Subcutaneous abdominal adipose tissue (tissue), 5 donors: ENCODE data around the gene RSRC1.
"Not testable (repeated sequence)": the region's sequence is repeated elsewhere in the genome, so short reads cannot be mapped to it uniquely, and the experiment has no call there.

ENCODE experiments used
- H3K27ac ChIP-seq: one replicate; pipeline ENCODE4 v1.7.0; 2013; ENCODE audit warnings: low read depth, mild to moderate bottlenecking, inconsistent platforms, low read length, moderate library complexity
- H3K27me3 ChIP-seq, 5 donors: one replicate each; pipeline ENCODE4 v1.7.0; 2013; ENCODE audit warnings: low read length in 5 of 5, inconsistent platforms in 1 of 5; ENCODE audit not compliant: control insufficient read depth in 5 of 5, insufficient read depth in 4 of 5
- H3K36me3 ChIP-seq, 5 donors: one replicate each; pipeline ENCODE4 v1.7.0; 2013; ENCODE audit warnings: low read length in 5 of 5; ENCODE audit not compliant: control insufficient read depth in 5 of 5, insufficient read depth in 5 of 5
- H3K4me1 ChIP-seq, 5 donors: one replicate each; pipeline ENCODE4 v1.7.0; 2013; ENCODE audit warnings: low read length in 5 of 5, mild to moderate bottlenecking in 3 of 5, moderate library complexity in 1 of 5; ENCODE audit not compliant: control insufficient read depth in 5 of 5, insufficient read depth in 5 of 5
- H3K4me3 ChIP-seq, 5 donors: one replicate each; pipeline ENCODE4 v1.7.0; 2013; ENCODE audit warnings: low read length in 5 of 5, low read depth in 1 of 5
- H3K9ac ChIP-seq, 5 donors: one replicate each; pipeline ENCODE4 v1.7.0; 2013; ENCODE audit warnings: low read length in 5 of 5, mild to moderate bottlenecking in 4 of 5, moderate library complexity in 3 of 5
- H3K9me3 ChIP-seq, 5 donors: one replicate each; pipeline ENCODE4 v1.7.0; 2013; ENCODE audit warnings: low read length in 5 of 5; ENCODE audit not compliant: control insufficient read depth in 5 of 5
- donor health status: healthy.
- donor health status: healthy.
- donor health status: healthy.
- donor health status: healthy.
- donor health status: healthy.

RSRC1 gene

DNA sequence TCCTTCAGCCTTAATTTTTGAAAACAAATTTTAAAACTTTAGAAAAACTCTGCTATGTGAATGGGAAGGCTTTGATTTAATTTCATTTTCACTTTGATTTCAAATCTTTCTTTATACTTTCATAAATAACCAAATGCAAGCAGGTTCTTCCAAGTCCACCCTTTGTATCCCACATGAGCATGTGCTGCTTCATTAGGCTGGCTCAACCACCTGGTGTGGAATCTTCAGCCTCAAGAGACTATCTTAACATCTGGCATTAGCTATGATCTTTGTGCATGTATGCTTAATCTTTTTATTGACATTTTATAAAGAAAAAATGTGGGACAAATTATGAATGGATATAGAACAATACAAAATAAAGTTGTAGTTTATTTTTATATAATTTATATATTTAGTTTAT is 379.3 kb downstream of the RSRC1 start:
- peaks cover 0 to 2% (median 0%) of the 10 kb centered on the region in 5 donors for H3K4me1 ChIP-seq
- H3K9ac ChIP-seq = no peak overlapping the region
- H3K27me3 ChIP-seq = no peaks in the 10 kb centered on the region
- H3K4me3 ChIP-seq = no peak overlapping the region
- no peaks in the 10 kb centered on the region for H3K36me3 ChIP-seq
- H3K27ac ChIP-seq = no peak overlapping the region
- H3K9me3 ChIP-seq = no peaks in the 10 kb centered on the region

- peaks cover 0 to 2% (median 0%) of the 10 kb centered on the region in 5 donors for H3K4me1 ChIP-seq
- H3K9ac ChIP-seq = no peak overlapping the region
- H3K36me3 ChIP-seq = no peaks in the 10 kb centered on the region
- H3K4me3 ChIP-seq = no peak overlapping the region
- H3K9me3 ChIP-seq = no peaks in the 10 kb centered on the region
- H3K27ac ChIP-seq = no peak overlapping the region
- H3K27me3 ChIP-seq = no peaks in the 10 kb centered on the region
Observed at GRCh38 chr3:158491968-158492367, 382.1 kb downstream of the RSRC1 start.

DNA sequence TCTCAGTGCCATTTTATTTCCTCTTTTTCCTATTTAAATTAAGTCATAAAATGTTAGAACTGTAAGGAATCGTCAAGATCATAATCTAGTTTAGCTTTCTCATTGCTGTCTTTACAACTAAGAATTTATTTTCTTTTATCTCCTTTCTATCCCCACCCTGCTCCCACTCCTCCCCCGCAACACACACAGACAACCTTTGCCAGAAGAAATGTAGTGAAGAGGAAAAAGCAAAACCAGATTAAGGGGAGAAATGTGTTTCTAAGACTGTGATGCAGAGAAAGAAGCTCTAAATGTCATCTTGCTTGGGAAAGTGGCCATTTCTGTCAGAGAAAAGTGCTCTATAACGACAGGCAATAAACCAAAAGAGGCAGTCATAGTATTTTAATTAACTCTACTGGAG is 382.8 kb downstream of the RSRC1 start:
- Histone ChIP-seq H3K27me3 (no peaks in the 10 kb centered on the region), H3K9ac (no peak overlapping the region), H3K4me1 (peaks cover 0 to 2% (median 0%) of the 10 kb centered on the region in 5 donors), H3K27ac (no peak overlapping the region), H3K4me3 (no peak overlapping the region), H3K36me3 (no peaks in the 10 kb centered on the region), H3K9me3 (no peaks in the 10 kb centered on the region)

DNA sequence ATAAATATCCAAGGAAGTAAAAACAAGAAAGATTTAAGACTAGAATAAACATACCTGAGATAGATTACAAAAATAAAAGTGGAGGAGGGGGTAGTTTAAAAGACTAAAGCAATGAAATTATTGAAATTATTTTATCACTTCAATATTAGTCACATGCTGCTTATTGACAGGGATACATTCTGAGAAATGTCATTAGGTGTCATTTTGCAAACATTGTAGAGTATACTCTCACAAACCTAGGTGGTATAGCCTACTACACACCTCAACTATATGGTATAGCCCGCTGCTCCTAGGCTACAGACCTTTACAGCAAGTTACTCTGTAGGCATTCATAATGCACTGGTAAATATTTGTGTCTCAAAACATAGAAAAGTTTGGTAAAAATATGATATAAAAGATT is 384.0 kb downstream of the RSRC1 start:
- Histone ChIP-seq H3K27ac (no peak overlapping the region), H3K9ac (no peak overlapping the region), H3K9me3 (peaks cover 0 to 3% (median 0%) of the 10 kb centered on the region in 5 donors), H3K27me3 (no peaks in the 10 kb centered on the region), H3K4me3 (no peak overlapping the region), H3K4me1 (no peaks in the 10 kb centered on the region), H3K36me3 (no peaks in the 10 kb centered on the region)

DNA sequence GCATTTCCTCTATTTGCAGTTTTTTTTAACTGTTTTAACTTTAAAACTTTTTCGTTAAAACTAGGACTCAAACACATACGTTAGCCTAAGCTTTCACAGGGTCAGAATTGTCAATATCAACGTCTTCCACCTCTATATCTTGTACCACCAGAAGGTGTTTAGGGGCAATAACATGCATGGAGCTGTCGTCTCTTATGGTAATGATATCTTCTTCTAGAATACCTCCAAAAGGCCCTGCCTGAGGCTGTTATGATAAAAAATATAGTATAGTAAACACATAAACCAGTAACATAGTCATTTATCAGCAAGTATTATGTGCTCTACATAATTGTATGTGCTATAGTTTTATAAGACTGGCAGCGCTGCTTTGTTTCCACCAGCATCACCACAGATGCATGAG is 384.8 kb downstream of the RSRC1 start:
- Histone ChIP-seq H3K36me3 (no peaks in the 10 kb centered on the region), H3K27me3 (no peaks in the 10 kb centered on the region), H3K4me3 (no peak overlapping the region), H3K27ac (no peak overlapping the region), H3K4me1 (no peaks in the 10 kb centered on the region), H3K9ac (no peak overlapping the region), H3K9me3 (peaks cover 0 to 4% (median 0%) of the 10 kb centered on the region in 5 donors)

DNA sequence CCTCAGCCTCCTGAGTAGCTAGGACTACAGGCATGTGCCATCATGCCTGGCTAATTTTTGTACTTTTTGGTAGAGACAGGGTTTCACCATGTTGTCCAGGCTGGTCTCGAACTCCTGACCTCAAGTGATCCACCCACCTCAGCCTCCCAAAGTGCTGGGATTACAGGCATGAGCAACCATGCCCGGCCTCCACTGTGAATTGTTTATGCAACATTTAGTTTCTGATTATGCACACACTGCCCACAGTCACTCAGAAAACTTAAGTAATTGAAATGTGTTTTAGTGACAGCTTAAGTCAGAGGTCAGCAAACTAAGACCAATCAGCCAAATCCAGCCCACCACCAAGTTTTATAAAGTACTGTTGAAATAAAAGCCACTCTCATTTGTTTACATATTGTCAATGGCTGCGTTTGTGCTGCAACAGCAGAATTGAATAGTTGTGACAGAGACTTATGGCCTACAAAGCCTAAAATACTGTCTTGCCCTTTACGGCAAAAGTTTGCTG is 385.6 kb downstream of the RSRC1 start:
- H3K4me3 ChIP-seq, H3K9ac ChIP-seq, H3K27me3 ChIP-seq, H3K4me1 ChIP-seq, H3K36me3 ChIP-seq, H3K27ac ChIP-seq, H3K9me3 ChIP-seq: not testable (repeated sequence)

DNA sequence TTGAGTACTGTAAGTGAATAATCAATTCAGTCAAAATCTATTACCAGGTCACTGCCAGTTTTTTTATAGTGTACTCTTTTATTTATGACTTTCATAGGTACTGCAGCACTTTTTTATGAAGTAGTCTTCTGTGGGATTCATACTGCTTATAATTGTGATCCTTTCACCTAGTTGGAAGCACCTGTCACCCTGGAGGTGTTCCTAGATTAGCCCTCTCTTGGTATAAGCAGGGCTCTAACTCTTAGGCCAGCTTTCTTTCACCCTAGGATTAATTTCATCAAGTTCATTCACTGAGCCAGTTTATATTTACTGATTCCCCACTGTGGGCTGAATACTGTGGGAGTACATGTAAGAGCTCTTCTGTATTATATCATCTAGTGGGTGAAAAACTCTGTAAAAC is 395.2 kb downstream of the RSRC1 start:
- Histone ChIP-seq H3K27ac (no peak overlapping the region), H3K4me3 (no peak overlapping the region), H3K9ac (no peak overlapping the region), H3K9me3 (peaks cover 0 to 3% (median 0%) of the 10 kb centered on the region in 5 donors), H3K4me1 (no peaks in the 10 kb centered on the region), H3K36me3 (no peaks in the 10 kb centered on the region), H3K27me3 (no peaks in the 10 kb centered on the region)

GRCh38 chr3:158506456-158506855 is 396.6 kb downstream of the RSRC1 start:
- Histone ChIP-seq H3K4me1 (no peaks in the 10 kb centered on the region), H3K4me3 (no peak overlapping the region), H3K9ac (no peak overlapping the region), H3K36me3 (no peaks in the 10 kb centered on the region), H3K27ac (no peak overlapping the region), H3K9me3 (no peaks in the 10 kb centered on the region), H3K27me3 (no peaks in the 10 kb centered on the region)

- Histone ChIP-seq H3K9me3 (no peaks in the 10 kb centered on the region), H3K27me3 (no peaks in the 10 kb centered on the region), H3K4me1 (no peaks in the 10 kb centered on the region), H3K36me3 (no peaks in the 10 kb centered on the region), H3K9ac (no peak overlapping the region), H3K4me3 (no peak overlapping the region), H3K27ac (no peak overlapping the region)
Observed at GRCh38 chr3:158508481-158508880, 398.6 kb downstream of the RSRC1 start.

GRCh38 chr3:158509891-158510290 is 400.0 kb downstream of the RSRC1 start:
- Histone ChIP-seq H3K4me3 (no peak overlapping the region), H3K4me1 (no peaks in the 10 kb centered on the region), H3K27me3 (no peaks in the 10 kb centered on the region), H3K9me3 (no peaks in the 10 kb centered on the region), H3K36me3 (no peaks in the 10 kb centered on the region), H3K27ac (no peak overlapping the region), H3K9ac (no peak overlapping the region)

- H3K4me3 ChIP-seq, H3K9me3 ChIP-seq, H3K27ac ChIP-seq, H3K27me3 ChIP-seq, H3K9ac ChIP-seq, H3K36me3 ChIP-seq, H3K4me1 ChIP-seq: not testable (repeated sequence)
Observed at GRCh38 chr3:158516729-158517128, 406.8 kb downstream of the RSRC1 start.
